GM18861 (cell line): ENCODE data around the gene TMEM212.
"Not testable (repeated sequence)": the region's sequence is repeated elsewhere in the genome, so short reads cannot be mapped to it uniquely, and the experiment has no call there.

Experiments used
- ATAC-seq: cut with Tn5 transposase; IDR thresholded peaks from one replicate; pipeline ENCODE4 v1.9.1; 2021; ENCODE audit not compliant: unreplicated experiment

The TMEM212 gene

GRCh38 chr3:171854649-171855305 is 11.6 kb downstream of the TMEM212 start:
- no peak for ATAC-seq

- ATAC-seq: not testable (repeated sequence)
These were observed 15.6 kb downstream of the TMEM212 start for GRCh38 chr3:171858770-171859169.

GRCh38 chr3:171860830-171861535 is 17.8 kb downstream of the TMEM212 start:
- no peak for ATAC-seq

GRCh38 chr3:171862392-171862791 is 19.2 kb downstream of the TMEM212 start:
- no peak for ATAC-seq

- ATAC-seq: no peak
These were observed 19.9 kb downstream of the TMEM212 start for GRCh38 chr3:171862993-171863521.

GRCh38 chr3:171863920-171864319 is 20.8 kb downstream of the TMEM212 start:
- ATAC-seq: no peak

GRCh38 chr3:171865191-171865865 is 22.2 kb downstream of the TMEM212 start:
- ATAC-seq: no peak

GRCh38 chr3:171867981-171868380 is 24.8 kb downstream of the TMEM212 start:
- ATAC-seq: no peak

GRCh38 chr3:171871392-171872274 is 28.5 kb downstream of the TMEM212 start:
- ATAC-seq: no peak

GRCh38 chr3:171873580-171873979 is 30.4 kb downstream of the TMEM212 start:
- no peak for ATAC-seq

- ATAC-seq: no peak
These were observed 31.1 kb downstream of the TMEM212 start for GRCh38 chr3:171874251-171874681.

- ATAC-seq: no peak
These were observed 31.7 kb downstream of the TMEM212 start for GRCh38 chr3:171874879-171875278.

GRCh38 chr3:171875923-171876412 is 32.8 kb downstream of the TMEM212 start:
- no peak for ATAC-seq

- ATAC-seq: no peak
These were observed 33.6 kb downstream of the TMEM212 start for GRCh38 chr3:171876680-171877147.

- no peak for ATAC-seq
These were observed 35.5 kb downstream of the TMEM212 start for GRCh38 chr3:171878461-171879225.

GRCh38 chr3:171879472-171879871 is 36.3 kb downstream of the TMEM212 start:
- ATAC-seq: no peak

GRCh38 chr3:171880101-171880870 is 37.1 kb downstream of the TMEM212 start:
- no peak for ATAC-seq

- ATAC-seq: no peak
These were observed 38.1 kb downstream of the TMEM212 start for GRCh38 chr3:171881251-171881650.
